ENCODE results near the gene TUFT1. TPM values are rescaled to one million over a fixed set of nuclear protein-coding genes. Genes with fewer than 3 reads are reported as not detected.
A peak's percentile ranks its signal among the peaks of the same experiment; 100 is the strongest.

The TUFT1 gene
- total and polyA plus RNA-seq, 2 of the 13 experiments (the other 11 are each of a cell fraction or from before 2014, with no cell fraction given), result 6.4 to 7.3 TPM

DNA sequence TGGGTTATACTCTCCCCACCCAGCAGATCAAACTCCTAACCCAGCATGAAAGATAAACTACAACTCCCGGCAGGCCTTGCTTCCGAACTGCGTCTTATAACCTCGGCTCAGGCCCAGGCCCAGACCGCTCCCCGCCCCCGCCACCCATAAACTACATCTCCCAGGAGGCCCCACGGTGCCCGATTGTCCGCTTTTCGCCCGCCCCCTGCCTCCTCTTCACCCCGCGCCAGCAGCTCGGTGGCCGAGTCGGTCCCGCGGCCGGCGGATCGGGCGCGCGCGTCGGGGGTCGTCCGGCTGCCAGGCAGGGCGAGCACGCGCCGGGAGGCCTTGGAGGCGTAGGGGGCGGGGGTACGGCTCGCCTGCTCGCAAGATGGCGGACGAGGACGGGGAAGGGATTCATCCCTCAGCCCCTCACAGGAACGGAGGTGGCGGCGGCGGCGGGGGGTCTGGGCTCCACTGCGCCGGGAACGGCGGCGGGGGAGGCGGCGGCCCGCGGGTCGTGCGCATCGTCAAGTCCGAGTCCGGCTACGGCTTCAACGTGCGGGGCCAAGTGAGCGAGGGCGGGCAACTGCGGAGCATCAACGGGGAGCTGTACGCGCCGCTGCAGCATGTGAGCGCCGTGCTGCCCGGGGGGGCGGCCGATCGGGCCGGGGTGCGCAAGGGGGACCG lies 71.9 kb downstream of the TUFT1 start, which contains the start of gene SNX27 (continued):
- no peak for TF ChIP-seq ZSCAN12 (CRISPR knock-in tag; IDR thresholded peaks at IDR 0.05)
- peak; percentile 57 for TF ChIP-seq PHF21A (CRISPR knock-in tag; IDR thresholded peaks at IDR 0.05)
- TF ChIP-seq RFX3 (CRISPR knock-in tag; IDR thresholded peaks at IDR 0.05), result no peak
- TF ChIP-seq TBX3 (IDR thresholded peaks at IDR 0.05; ENCODE audit: borderline replicate concordance), result no peak
- TF ChIP-seq, protein P1, sequence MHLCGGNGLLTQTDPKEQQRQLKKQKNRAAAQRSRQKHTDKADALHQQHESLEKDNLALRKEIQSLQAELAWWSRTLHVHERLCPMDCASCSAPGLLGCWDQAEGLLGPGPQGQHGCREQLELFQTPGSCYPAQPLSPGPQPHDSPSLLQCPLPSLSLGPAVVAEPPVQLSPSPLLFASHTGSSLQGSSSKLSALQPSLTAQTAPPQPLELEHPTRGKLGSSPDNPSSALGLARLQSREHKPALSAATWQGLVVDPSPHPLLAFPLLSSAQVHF (CRISPR knock-in tag; IDR thresholded peaks at IDR 0.05), result no peak
- no peak for TF ChIP-seq MIXL1 (CRISPR knock-in tag; IDR thresholded peaks at IDR 0.05)
- TF ChIP-seq GTF3A (CRISPR knock-in tag; conservative IDR thresholded peaks at IDR 0.05), result no peak
- TF ChIP-seq, protein P2, sequence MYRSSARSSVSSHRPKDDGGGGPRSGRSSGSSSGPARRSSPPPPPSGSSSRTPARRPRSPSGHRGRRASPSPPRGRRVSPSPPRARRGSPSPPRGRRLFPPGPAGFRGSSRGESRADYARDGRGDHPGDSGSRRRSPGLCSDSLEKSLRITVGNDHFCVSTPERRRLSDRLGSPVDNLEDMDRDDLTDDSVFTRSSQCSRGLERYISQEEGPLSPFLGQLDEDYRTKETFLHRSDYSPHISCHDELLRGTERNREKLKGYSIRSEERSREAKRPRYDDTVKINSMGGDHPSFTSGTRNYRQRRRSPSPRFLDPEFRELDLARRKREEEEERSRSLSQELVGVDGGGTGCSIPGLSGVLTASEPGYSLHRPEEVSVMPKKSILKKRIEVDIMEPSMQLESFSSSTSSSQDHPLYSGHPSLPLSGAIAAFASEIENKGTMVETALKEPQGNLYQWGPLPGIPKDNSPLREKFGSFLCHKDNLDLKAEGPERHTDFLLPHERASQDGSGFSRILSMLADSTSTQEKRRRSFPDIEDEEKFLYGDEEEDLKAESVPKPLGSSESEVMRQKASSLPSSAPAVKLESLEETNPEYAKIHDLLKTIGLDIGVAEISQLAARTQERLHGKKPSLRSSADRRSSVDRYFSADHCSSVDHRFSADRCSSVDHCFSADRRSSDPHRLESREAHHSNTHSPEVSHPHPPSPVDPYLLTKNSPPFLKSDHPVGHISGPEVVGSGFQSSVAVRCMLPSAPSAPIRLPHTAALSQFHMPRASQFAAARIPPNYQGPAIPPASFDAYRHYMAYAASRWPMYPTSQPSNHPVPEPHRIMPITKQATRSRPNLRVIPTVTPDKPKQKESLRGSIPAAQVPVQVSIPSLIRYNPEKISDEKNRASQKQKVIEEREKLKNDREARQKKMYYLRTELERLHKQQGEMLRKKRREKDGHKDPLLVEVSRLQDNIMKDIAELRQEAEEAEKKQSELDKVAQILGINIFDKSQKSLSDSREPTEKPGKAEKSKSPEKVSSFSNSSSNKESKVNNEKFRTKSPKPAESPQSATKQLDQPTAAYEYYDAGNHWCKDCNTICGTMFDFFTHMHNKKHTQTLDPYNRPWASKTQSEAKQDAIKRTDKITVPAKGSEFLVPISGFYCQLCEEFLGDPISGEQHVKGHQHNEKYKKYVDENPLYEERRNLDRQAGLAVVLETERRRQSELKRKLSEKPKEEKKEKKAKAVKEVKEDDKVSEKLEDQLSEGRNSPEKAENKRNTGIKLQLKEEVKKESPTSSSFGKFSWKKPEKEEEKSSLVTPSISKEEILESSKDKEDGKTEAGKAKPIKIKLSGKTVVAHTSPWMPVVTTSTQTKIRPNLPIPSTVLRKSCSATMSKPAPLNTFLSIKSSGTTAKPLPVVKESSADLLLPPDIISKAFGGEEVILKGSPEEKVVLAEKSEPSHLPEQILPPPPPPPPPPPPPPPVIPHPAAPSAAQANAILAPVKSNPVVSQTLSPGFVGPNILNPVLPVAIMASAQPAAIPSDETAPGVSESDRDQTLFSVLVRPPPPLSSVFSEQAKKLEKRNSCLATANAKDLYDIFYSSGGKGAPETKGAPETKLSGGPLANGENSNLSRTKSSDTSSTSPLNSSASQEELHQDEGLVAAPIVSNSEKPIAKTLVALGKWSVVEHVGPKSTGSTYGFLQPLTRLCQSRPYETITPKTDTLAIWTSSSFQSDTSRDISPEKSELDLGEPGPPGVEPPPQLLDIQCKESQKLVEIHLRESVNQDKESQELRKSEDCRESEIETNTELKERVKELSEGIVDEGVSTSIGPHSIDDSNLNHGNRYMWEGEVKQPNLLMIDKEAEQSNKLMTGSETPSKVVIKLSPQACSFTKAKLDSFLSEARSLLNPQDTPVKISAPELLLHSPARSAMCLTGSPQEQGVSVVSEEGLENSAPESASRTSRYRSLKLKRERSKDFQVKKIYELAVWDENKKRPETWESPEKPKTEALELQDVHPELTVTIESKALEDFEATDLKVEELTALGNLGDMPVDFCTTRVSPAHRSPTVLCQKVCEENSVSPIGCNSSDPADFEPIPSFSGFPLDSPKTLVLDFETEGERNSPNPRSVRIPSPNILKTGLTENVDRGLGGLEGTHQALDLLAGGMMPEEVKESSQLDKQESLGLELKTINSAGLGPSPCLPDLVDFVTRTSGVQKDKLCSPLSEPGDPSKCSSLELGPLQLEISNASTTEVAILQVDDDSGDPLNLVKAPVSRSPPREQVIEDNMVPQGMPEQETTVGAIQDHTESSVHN (CRISPR knock-in tag; IDR thresholded peaks at IDR 0.05), result no peak
- 0 out of 2 replicates have a peak, but pooled peaks have one; percentile 44 for TF ChIP-seq ZNF350 (CRISPR knock-in tag; IDR thresholded peaks at IDR 0.05; ENCODE audit: borderline replicate concordance, low read depth)
- peak; percentile 43; the same call in 1 of the 2 replicates for TF ChIP-seq TARDBP (CRISPR knock-in tag; IDR thresholded peaks at IDR 0.05)
- no peak; the same call in 1 of the 2 replicates for TF ChIP-seq ZFP36L1 (CRISPR knock-in tag; IDR thresholded peaks at IDR 0.05)
- TF ChIP-seq, protein P3, sequence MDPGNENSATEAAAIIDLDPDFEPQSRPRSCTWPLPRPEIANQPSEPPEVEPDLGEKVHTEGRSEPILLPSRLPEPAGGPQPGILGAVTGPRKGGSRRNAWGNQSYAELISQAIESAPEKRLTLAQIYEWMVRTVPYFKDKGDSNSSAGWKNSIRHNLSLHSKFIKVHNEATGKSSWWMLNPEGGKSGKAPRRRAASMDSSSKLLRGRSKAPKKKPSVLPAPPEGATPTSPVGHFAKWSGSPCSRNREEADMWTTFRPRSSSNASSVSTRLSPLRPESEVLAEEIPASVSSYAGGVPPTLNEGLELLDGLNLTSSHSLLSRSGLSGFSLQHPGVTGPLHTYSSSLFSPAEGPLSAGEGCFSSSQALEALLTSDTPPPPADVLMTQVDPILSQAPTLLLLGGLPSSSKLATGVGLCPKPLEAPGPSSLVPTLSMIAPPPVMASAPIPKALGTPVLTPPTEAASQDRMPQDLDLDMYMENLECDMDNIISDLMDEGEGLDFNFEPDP (CRISPR knock-in tag; conservative IDR thresholded peaks at IDR 0.05), result no peak
- TF ChIP-seq, protein P4, sequence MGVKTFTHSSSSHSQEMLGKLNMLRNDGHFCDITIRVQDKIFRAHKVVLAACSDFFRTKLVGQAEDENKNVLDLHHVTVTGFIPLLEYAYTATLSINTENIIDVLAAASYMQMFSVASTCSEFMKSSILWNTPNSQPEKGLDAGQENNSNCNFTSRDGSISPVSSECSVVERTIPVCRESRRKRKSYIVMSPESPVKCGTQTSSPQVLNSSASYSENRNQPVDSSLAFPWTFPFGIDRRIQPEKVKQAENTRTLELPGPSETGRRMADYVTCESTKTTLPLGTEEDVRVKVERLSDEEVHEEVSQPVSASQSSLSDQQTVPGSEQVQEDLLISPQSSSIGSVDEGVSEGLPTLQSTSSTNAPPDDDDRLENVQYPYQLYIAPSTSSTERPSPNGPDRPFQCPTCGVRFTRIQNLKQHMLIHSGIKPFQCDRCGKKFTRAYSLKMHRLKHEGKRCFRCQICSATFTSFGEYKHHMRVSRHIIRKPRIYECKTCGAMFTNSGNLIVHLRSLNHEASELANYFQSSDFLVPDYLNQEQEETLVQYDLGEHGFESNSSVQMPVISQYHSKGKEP (CRISPR knock-in tag; IDR thresholded peaks at IDR 0.05), result no peak
- no peak for TF ChIP-seq ZNF20 (CRISPR knock-in tag; IDR thresholded peaks at IDR 0.05)
- no peak for TF ChIP-seq DNMT3B (CRISPR knock-in tag; conservative IDR thresholded peaks at IDR 0.05)
- 0 out of 2 replicates have a peak, but pooled peaks have one; percentile 19 for TF ChIP-seq PPARG (CRISPR knock-in tag; conservative IDR thresholded peaks at IDR 0.05)
- TF ChIP-seq ZNF614 (CRISPR knock-in tag; IDR thresholded peaks at IDR 0.05; ENCODE audit: borderline replicate concordance), result no peak
- no peak for TF ChIP-seq MTA1 (CRISPR knock-in tag; IDR thresholded peaks at IDR 0.05; ENCODE audit: borderline replicate concordance)
